ENCODE data around the gene CPLX1. TPM values are rescaled to one million over a fixed set of nuclear protein-coding genes. Genes with fewer than 3 reads are reported as not detected.

Gene CPLX1
- total RNA-seq, 1 experiment from 2014 or later: 3.9 TPM

DNA sequence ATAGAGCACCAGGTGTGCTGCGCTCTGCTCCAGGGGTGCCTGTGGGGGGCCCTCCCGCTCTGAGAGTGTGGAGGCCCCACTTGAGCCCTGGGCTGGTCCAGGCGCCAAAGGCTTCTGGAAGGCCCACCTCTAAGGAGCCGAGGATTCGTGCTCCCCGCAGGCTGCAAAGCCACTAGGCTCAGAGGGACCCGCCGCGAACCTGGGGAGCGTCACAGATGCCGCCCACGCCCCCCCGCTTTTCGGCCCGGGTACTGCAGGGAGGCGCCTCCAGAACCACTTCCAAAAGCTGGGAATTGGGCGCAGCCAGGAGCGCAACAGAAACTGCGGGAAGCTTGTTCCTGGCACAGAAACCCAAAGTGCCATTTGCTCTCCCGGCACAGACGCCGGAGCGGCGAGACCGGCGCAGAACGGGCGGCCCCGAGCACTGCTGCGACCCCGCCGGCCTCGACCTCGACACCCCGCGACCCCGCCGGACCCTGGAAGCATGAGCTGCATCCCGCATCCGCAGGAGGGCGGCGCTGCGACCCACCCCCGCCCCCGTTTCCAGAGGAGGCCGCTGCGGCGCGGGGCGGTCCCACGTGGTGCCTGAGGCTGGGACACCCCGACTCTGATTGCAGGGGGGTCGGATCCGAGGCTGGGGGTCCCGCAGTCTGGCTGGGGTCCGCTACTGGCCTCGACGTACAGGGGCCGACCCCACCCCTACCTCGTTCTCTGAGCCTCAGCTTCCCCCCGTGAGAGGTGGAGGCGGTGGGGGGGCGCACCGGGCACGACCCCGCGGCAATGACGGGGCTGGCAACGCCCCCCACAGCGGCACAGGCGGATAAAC is 30.8 kb downstream of the CPLX1 start:
- no peaks in the 10 kb centered on the region for H3K27me3 ChIP-seq (ENCODE audit: insufficient read depth, low read depth)
- no peaks in the 10 kb centered on the region for H3K36me3 ChIP-seq (ENCODE audit: low read depth)
- H3K4me3 ChIP-seq: no peak overlapping the region
- H2AFZ ChIP-seq: no peak overlapping the region
- H3F3A ChIP-seq (ENCODE audit: insufficient read depth, low read depth): peaks cover 21% of the 10 kb centered on the region
- H3K9me3 ChIP-seq (ENCODE audit: insufficient read depth, low read depth): no peaks in the 10 kb centered on the region
- H4K20me1 ChIP-seq (ENCODE audit: insufficient read depth): no peaks in the 10 kb centered on the region
- no peak overlapping the region for H3K4me2 ChIP-seq
- H3K79me2 ChIP-seq (ENCODE audit: low read depth): no peaks in the 10 kb centered on the region
- H3K4me1 ChIP-seq (replicated peaks; ENCODE audit: insufficient read depth): peaks cover 18% of the 10 kb centered on the region
- no peak for DNase-seq
- ChIA-PET POLR2A (ENCODE audit: unreplicated experiment) (no interaction called here), CTCF (no interaction called here)
- no peak overlapping the region for H3K27ac ChIP-seq
- H3K9me2 ChIP-seq (ENCODE audit: insufficient read depth): no peaks in the 10 kb centered on the region
- intact Hi-C loops (cut with micrococcal nuclease; ENCODE audit: unreplicated experiment): no loop called here
- TF ChIP-seq, protein P1, sequence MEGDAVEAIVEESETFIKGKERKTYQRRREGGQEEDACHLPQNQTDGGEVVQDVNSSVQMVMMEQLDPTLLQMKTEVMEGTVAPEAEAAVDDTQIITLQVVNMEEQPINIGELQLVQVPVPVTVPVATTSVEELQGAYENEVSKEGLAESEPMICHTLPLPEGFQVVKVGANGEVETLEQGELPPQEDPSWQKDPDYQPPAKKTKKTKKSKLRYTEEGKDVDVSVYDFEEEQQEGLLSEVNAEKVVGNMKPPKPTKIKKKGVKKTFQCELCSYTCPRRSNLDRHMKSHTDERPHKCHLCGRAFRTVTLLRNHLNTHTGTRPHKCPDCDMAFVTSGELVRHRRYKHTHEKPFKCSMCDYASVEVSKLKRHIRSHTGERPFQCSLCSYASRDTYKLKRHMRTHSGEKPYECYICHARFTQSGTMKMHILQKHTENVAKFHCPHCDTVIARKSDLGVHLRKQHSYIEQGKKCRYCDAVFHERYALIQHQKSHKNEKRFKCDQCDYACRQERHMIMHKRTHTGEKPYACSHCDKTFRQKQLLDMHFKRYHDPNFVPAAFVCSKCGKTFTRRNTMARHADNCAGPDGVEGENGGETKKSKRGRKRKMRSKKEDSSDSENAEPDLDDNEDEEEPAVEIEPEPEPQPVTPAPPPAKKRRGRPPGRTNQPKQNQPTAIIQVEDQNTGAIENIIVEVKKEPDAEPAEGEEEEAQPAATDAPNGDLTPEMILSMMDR (conservative IDR thresholded peaks at IDR 0.05): no peak
- no peak for TF ChIP-seq EZH2 (IDR thresholded peaks at IDR 0.05; ENCODE audit: low read depth)
- BruUV-seq (replicated peaks): no TSS peak

DNA sequence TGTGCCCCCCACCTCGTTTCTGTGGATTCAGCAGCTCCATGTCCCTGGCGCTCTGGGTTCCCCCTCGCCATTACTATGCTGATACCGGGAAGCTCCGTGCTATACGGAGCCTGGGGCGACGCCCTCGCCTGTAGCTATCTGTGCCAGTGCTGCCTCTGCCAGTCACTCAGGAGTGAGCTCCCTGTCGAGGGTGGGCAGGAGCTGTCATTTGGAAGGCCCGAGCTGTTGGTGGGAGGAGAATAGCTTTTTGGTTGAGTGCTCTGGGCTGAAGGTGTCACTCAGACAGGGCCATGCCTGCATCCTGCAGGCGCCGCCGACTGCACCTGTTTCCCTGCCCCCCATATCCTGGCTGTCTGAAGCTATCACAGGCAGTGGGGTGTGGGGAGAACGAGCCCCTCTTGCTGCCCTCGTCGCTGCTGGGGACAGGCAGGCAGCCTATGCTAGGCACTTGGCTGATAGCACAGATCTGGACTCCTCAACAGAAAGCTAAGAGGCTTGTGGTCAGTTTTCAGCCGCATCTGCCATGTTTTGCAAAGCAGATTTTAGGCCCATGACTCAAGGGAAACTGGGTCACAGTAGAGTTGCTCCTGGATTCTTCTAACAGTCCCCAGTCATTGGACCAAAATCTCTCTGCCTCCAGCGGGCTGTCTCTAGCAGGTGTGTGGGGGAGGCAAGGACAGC is 31.8 kb downstream of the CPLX1 start:
- BruUV-seq (replicated peaks): no TSS peak
- no peaks in the 10 kb centered on the region for H3K27me3 ChIP-seq (ENCODE audit: insufficient read depth, low read depth)
- H3K27ac ChIP-seq: no peak overlapping the region
- ChIA-PET POLR2A (ENCODE audit: unreplicated experiment) (no interaction called here), CTCF (no interaction called here)
- no peak for DNase-seq
- no peaks in the 10 kb centered on the region for H3K9me3 ChIP-seq (ENCODE audit: insufficient read depth, low read depth)
- H2AFZ ChIP-seq: no peak overlapping the region
- intact Hi-C loops (cut with micrococcal nuclease; ENCODE audit: unreplicated experiment): no loop called here
- no peaks in the 10 kb centered on the region for H3K79me2 ChIP-seq (ENCODE audit: low read depth)
- H3K4me2 ChIP-seq: no peak overlapping the region
- H3K4me1 ChIP-seq (replicated peaks; ENCODE audit: insufficient read depth): peaks cover 8% of the 10 kb centered on the region
- no peaks in the 10 kb centered on the region for H4K20me1 ChIP-seq (ENCODE audit: insufficient read depth)
- no peaks in the 10 kb centered on the region for H3K36me3 ChIP-seq (ENCODE audit: low read depth)
- peaks cover 11% of the 10 kb centered on the region for H3F3A ChIP-seq (ENCODE audit: insufficient read depth, low read depth)
- no peaks in the 10 kb centered on the region for H3K9me2 ChIP-seq (ENCODE audit: insufficient read depth)
- TF ChIP-seq, protein P1 (conservative IDR thresholded peaks at IDR 0.05): no peak
- no peak for TF ChIP-seq EZH2 (IDR thresholded peaks at IDR 0.05; ENCODE audit: low read depth)
- H3K4me3 ChIP-seq: no peak overlapping the region

DNA sequence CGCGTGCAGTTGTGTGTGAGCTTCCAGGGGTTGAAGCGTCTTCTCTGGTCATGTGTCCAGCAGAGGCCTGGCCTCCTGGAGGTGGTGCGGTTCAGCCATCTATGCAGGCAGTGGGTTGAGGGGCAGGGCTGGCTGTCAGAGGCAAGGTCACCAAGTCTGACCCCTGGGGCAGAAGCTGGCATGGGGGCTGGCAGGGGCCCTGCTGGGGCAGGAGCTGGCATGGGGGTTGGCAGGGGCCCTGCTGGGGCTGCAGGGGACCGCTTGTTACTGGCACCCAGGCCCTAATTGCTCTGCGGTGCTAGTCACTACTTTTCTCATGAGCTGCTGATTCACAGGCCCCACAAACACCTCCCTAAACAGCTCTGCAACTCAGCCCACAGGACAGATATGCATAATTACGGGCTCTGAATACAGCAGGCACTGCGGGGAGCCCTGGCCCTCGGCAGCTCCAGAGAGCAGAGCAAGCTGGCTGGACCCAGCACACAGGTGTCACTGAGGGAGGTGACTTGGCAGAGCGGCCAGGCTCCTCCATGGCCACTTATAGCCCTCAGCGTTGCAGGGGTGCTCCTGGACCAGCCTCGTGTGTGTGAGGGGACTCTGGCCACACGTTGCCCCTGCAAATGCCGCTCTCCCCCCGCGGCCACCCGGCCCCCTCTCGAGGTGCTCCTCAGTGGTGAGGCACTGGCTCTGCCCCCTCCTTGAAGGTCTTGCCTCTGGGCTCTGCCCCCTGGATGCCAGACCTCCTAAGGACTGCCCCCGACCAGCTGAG is 32.7 kb downstream of the CPLX1 start:
- H4K20me1 ChIP-seq (ENCODE audit: insufficient read depth): no peaks in the 10 kb centered on the region
- BruUV-seq (replicated peaks): no TSS peak
- intact Hi-C loops (cut with micrococcal nuclease; ENCODE audit: unreplicated experiment): no loop called here
- POLR2A ChIA-PET (ENCODE audit: unreplicated experiment): no interaction called here
- H3K9me2 ChIP-seq (ENCODE audit: insufficient read depth): no peaks in the 10 kb centered on the region
- CTCF ChIA-PET: no interaction called here
- no peak overlapping the region for H3K4me3 ChIP-seq
- no peaks in the 10 kb centered on the region for H3K4me1 ChIP-seq (replicated peaks; ENCODE audit: insufficient read depth)
- H3K27me3 ChIP-seq (ENCODE audit: insufficient read depth, low read depth): no peaks in the 10 kb centered on the region
- peaks cover 3% of the 10 kb centered on the region for H3F3A ChIP-seq (ENCODE audit: insufficient read depth, low read depth)
- no peak overlapping the region for H3K4me2 ChIP-seq
- TF ChIP-seq, protein P1 (conservative IDR thresholded peaks at IDR 0.05): no peak
- no peak for TF ChIP-seq EZH2 (IDR thresholded peaks at IDR 0.05; ENCODE audit: low read depth)
- no peak for DNase-seq
- H3K9me3 ChIP-seq (ENCODE audit: insufficient read depth, low read depth): no peaks in the 10 kb centered on the region
- H3K79me2 ChIP-seq (ENCODE audit: low read depth): no peaks in the 10 kb centered on the region
- H3K36me3 ChIP-seq (ENCODE audit: low read depth): no peaks in the 10 kb centered on the region
- no peak overlapping the region for H3K27ac ChIP-seq
- no peak overlapping the region for H2AFZ ChIP-seq

All from PC-9 (cell line).